NCI-H524 treated with DMSO at 0.1 percent for 48 hours (cell line): ENCODE results near the gene DDX42.
A peak's percentile ranks its signal among the peaks of the same experiment; 100 is the strongest.

Experiments
- DNase-seq: peaks from one replicate; lab custom pipeline; 2025; lab: John Stamatoyannopoulos, UW

The DDX42 gene

DNA sequence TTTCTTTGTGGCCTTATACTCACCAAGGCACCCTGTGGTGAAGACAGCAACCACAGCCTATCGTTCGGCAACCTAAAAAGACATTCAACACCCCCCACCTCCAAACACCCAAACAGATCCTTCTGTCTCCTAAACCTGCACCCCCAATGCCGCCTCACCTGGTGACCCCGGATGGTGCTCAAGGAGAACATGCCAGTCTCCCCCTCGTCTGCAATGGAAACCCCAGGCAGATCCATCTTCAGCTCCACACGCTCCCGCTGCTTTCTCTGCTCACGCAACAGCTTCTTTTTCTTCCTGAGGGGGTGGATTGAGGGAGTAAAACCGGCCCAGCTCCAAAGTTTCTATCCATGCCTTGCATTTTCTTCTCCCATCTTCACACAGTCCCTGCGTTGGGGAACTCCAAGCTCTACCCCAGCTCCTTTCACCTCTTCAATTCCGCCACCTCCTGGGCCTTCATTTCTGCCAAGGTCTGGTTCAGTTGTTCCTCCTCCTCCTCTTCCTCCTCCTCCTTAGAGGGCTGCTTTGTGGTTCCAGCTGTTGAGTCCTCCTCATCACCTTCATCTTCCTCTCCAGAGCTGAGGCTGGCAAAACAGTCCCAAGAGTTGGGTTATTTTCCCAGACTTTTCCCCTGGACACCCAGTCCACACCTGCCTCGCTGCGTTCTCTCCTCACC, 49.8 kb downstream of the DDX42 start:
- DNase-seq = no peak

DNA sequence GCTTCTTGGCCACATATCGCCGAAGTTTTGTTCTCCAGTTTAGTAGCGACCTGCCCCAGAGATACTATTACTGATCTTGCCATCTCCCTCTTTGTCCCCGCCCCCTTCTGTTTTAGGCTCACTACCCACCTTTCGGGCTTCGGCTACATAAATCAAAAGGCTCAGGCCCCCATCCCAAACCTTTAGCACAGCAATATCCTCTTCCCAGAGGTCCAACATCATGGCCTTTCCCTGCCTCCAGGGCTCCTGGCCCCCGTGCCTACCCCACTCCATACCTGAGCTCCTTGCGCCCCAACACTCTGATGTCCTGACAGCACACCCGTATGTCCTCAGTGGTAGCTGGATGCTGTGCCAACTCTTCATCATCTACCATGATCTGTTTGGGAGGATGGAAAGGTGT, 50.4 kb downstream of the DDX42 start:
- no peak for DNase-seq

- no peak for DNase-seq
Measured at GRCh38 chr17:63826468-63827001, 52.6 kb downstream of the DDX42 start.

DNA sequence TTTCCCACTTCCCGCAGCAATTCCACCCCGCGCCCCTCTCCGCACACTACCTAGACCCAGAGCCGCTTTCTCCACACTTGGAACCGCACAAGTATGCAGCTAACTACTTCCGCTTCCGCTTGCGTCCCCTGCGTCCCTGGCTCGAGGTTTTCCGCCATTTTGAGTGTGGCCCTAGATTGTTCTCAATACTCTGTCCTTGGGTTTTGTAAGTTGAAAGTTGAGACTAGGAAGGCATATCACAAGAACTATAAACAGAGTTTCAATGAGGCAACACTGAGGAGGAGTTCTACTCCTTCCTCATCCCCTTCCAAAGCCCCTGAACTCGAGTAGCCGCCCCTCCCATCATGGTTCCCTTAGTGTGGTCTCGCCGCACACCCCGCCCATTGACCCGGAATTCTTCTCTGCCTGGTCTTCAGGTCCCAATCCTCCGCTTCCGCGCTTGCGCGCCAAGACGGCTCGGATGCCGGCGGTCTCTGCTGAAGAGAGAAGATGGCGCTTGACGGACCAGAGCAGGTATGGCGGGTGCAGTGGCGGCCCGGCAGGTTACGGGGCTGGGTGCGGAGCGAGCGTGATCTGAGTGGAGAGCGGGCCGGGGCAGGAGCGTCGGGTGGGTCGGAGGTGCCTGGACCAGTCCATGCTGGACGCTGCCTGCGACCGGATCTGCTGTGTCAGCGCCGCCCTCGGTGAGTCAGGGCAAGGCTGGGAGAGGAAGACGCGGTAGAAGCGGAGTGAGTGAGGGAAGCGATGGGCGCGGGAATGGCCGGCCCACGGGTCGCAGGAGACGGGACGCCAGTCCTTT, 53.2 kb downstream of the DDX42 start, which contains the start of the genes FTSJ3 and PSMC5:
FTSJ3 (minus strand) TSS at position 662 of the 799 bp plus-strand sequence. CDS start 761 bp downstream, outside the sequence.
PSMC5 (plus strand) TSS at position 430 of the 799 bp plus-strand sequence; CDS start at position 490, 60 bp downstream.
- DNase-seq = peak; percentile 84

GRCh38 chr17:63827801-63828221, 53.8 kb downstream of the DDX42 start:
- DNase-seq = no peak

GRCh38 chr17:63828936-63829335, 55.0 kb downstream of the DDX42 start:
- DNase-seq = no peak

GRCh38 chr17:63830278-63830677, 56.3 kb downstream of the DDX42 start:
- no peak for DNase-seq

GRCh38 chr17:63830904-63831491, 57.0 kb downstream of the DDX42 start:
- no peak for DNase-seq

DNA sequence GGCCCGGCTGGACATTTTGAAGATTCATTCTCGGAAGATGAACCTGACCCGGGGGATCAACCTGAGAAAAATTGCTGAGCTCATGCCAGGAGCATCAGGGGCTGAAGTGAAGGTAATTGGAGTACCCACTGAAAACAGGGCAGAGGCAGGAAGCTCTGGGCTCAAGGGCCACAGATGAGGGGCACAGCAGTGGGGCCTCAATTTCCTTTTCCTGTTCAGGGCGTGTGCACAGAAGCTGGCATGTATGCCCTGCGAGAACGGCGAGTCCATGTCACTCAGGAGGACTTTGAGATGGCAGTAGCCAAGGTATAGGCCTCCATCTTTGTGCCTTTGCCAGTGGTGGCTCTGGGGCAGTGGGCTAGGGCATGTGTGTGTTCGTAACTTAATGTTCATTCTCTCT, 57.5 kb downstream of the DDX42 start:
- DNase-seq = no peak

DNA sequence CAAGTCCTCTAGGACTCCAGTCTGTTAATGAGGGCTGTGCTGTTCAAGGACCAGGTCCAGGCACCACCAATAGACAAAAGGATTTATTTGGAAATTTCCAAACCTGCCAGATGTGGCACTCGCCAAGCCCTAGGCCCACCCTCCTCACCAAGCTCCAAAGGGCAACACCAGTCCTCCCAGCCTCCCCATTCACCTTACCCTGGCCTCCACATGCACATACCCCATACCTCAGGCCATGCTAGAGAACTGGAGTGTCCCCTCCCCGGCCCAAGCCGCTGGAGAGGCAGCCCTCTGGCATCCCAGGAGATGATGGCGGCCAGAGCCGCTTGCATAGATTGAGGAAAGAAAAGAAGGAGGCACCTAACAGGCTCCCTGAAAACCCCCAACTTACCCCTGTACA, 58.0 kb downstream of the DDX42 start:
- no peak for DNase-seq

DNA sequence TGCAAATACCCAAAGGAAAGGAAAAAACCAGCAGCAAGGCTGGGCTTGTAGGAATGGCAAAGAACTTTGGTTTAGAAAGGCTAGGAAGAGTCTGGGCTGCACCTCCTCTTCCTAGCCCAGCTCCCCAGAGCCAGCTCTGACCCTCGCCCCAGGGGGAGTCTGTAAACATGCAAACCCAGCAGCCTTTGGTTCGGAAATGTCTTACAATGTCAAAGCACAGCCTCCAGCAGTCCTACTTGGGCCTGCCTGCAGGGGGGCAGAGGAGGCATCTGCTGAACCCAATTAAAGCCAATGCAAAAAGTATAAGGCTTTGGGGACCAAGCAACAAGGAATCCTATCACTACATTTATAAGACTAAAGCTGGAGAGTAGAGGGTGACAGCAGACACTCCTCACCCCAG, 58.5 kb downstream of the DDX42 start:
- no peak for DNase-seq

DNA sequence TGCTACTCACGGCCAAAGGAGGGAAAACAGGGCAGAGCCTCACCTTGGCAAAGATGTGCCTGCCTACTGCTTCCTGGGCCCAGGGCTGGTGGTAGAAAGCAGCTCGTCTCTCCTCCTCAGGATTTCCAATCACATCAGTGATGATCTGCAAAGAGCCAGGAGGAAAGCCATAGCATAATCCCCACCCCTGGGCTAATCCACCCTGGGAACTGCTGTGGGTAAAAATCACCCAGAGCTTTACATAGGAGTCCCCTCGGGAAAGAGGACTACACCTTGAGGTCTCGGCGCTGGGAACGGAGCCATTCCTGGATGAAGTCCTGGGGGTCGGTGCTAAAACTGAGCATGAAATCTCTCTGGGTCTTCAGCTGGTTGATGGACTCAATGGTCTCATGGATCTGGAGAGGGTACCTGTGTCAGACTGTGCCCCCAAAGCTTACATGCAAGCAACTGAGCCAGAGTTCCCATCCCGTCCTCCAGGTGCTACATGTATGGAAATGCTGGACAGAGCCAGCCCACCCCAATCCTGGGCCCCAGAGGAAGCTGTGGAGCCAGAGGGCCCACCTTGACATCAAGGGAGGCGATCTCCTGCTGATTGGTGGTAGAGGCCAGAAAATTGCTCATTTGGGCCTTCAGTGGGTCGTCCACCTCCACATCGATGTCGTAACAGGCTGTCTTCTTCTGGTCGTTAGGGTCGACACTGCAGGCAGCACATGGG, 59.2 kb downstream of the DDX42 start:
- no peak for DNase-seq

- no peak for DNase-seq
Measured at GRCh38 chr17:63833741-63834373, 59.9 kb downstream of the DDX42 start.

- DNase-seq = peak; percentile 68
Measured at GRCh38 chr17:63834431-63835166, 60.6 kb downstream of the DDX42 start.

DNA sequence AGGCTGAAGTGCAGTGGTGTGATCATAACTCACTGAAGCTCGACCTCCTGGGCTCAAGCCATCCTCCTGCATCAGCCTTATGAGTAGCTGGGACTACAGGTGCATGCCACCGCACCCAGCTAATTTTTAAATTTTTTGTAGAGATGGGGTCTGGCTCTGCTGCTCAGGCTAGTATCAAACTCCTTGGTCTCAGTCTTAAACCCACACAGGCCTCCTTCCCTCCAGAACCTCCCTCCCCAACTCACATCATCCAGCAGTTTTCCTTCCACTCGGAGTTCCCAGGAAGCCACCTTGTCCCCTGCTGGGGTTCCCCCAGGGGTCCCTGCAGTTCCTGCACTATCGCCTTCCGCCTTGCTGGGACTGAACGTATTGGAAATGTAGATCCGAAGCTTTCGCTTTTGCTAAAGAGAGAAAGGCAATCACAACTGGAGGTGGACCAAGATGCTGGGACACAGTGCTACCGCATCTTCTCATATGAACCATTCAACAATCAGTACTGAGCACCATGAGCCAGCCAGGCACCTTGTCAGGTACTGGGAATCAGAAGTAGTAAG, 61.3 kb downstream of the DDX42 start:
- DNase-seq = no peak

- DNase-seq = no peak
Measured at GRCh38 chr17:63836811-63837210, 62.8 kb downstream of the DDX42 start.

DNA sequence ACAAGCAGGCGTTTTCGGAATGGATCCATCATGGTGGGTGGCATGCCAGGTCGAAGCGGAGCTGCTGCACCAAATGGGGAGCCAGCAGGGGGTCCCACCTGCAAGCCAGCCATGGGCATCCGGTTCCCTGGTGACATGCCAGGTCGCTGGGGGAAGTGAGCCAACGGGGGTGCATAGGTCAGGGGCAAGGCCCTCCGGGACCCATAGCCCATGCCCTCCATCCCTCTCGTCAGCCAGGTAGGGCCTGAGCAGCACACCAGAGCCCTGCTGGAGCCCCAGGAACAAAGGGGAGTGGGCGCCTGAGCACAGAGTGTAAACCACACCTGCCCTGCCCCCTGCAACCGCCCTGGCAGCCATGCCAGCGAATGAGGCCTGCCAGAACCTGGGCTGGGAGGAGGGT, 63.5 kb downstream of the DDX42 start:
- no peak for DNase-seq

GRCh38 chr17:63837962-63838600, 64.1 kb downstream of the DDX42 start:
- DNase-seq = no peak

DNA sequence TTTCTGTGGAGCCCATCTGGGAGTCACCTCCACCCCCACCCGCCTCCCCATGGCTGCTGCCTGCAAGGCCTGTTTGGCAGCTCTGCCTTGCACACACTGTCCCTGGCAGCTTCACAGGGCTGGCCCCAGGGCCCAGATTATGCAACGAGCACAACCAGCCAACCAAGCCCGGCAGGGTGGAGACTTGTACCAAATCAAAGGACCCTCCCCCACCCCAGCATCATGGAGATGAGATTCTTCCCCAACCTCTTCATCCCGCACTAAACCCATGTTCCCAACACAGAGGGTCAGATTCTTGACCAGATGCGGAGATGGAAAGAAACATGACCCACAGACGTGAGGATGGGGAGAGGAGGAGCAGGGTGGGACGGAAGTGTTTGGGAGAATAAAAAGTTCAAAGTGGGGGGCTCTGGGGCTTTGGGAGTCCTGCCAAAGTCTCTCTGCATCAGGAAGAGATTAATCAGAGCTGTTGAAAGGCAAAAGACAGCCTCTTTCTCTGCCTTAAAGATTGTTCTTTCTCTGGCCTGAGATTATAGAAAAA, 64.7 kb downstream of the DDX42 start:
- DNase-seq = no peak
